HepG2 (cell line): ENCODE results near the gene RPP21. TPM values are rescaled to one million over a fixed set of nuclear protein-coding genes. Genes with fewer than 3 reads are reported as not detected.

Source experiments
- BRF2 ChIP-seq: sonication (generic); formaldehyde crosslinking; IDR thresholded peaks from 2 replicates; pipeline ENCODE4 v1.8.1; 2022; ENCODE audit warnings: mild to moderate bottlenecking, missing genetic modification reagents
- CBX1 ChIP-seq: IDR thresholded peaks from one replicate; pipeline ENCODE4 v1.6.1; 2016; ENCODE audit warnings: antibody characterized with exemption, low read depth
- CENPBD1 ChIP-seq: sonication (generic); formaldehyde crosslinking; IDR thresholded peaks from 2 replicates; pipeline ENCODE4 v1.8.0; 2022; ENCODE audit warnings: missing genetic modification reagents, low read depth, mild to moderate bottlenecking, borderline replicate concordance
- CHD2 ChIP-seq: IDR thresholded peaks from 2 replicates; pipeline ENCODE4 v1.6.1; 2011; ENCODE audit warnings: low read depth, low read length, improper control_type of control experiment
- DNMT1 ChIP-seq: sonication (generic); formaldehyde crosslinking; IDR thresholded peaks from 2 replicates; pipeline ENCODE4 v1.5.1; 2020; ENCODE audit warnings: mild to moderate bottlenecking, missing genetic modification reagents
- GABPB1 ChIP-seq: IDR thresholded peaks from 2 replicates; pipeline ENCODE4 v1.6.1; 2016; ENCODE audit warnings: mild to moderate bottlenecking, missing genetic modification reagents, moderate library complexity, missing compliant biosample characterization
- GTF3A ChIP-seq: sonication (generic); formaldehyde crosslinking; conservative IDR thresholded peaks from 2 replicates; pipeline ENCODE4 v1.4.0; 2020; ENCODE audit warnings: mild to moderate bottlenecking, missing genetic modification reagents
- HMGXB3 ChIP-seq: sonication (generic); formaldehyde crosslinking; IDR thresholded peaks from 2 replicates; pipeline ENCODE4 v1.4.0; 2020; ENCODE audit warnings: missing genetic modification reagents, borderline replicate concordance
- KAT7 ChIP-seq: IDR thresholded peaks from 2 replicates; pipeline ENCODE4 v1.6.1; 2018; ENCODE audit warnings: borderline replicate concordance, missing compliant biosample characterization
- MBNL3 ChIP-seq: fragments of 250-450 bp; sonication (Bioruptor Pico); conservative IDR thresholded peaks from 2 replicates; pipeline ENCODE4 v1.8.0; 2022; ENCODE audit warnings: mild to moderate bottlenecking, inconsistent platforms
- MLLT10 ChIP-seq: sonication (generic); formaldehyde crosslinking; IDR thresholded peaks from 2 replicates; pipeline ENCODE4 v1.4.0; 2020; ENCODE audit warnings: missing genetic modification reagents
- NCOA1 ChIP-seq: sonication (generic); formaldehyde crosslinking; IDR thresholded peaks from 2 replicates; pipeline ENCODE4 v1.9.0; 2021; ENCODE audit warnings: missing genetic modification reagents
- NCOA2 ChIP-seq: sonication (generic); formaldehyde crosslinking; IDR thresholded peaks from 2 replicates; pipeline ENCODE4 v1.8.0; 2022; ENCODE audit warnings: inconsistent platforms
- NFRKB ChIP-seq: fragments of 450-650 bp; IDR thresholded peaks from 2 replicates; pipeline ENCODE4 v1.6.1; 2017
- ZNF12 ChIP-seq: sonication (generic); formaldehyde crosslinking; IDR thresholded peaks from 2 replicates; pipeline ENCODE4 v1.5.0; 2020; ENCODE audit warnings: missing genetic modification reagents
- ZNF121 ChIP-seq: sonication (generic); formaldehyde crosslinking; IDR thresholded peaks from 2 replicates; pipeline ENCODE4 v1.5.0; 2020; ENCODE audit warnings: mild to moderate bottlenecking, missing genetic modification reagents
- ZNF251 ChIP-seq: sonication (generic); formaldehyde crosslinking; IDR thresholded peaks from 2 replicates; pipeline ENCODE4 v1.9.0; 2021; ENCODE audit warnings: mild to moderate bottlenecking, missing genetic modification reagents
- ZNF264 ChIP-seq: sonication (generic); formaldehyde crosslinking; IDR thresholded peaks from 2 replicates; pipeline ENCODE4 v1.4.0; 2020; ENCODE audit warnings: missing genetic modification reagents
- ZNF496 ChIP-seq: sonication (generic); formaldehyde crosslinking; IDR thresholded peaks from 2 replicates; pipeline ENCODE4 v1.8.1; 2023; ENCODE audit warnings: mild to moderate bottlenecking, moderate library complexity, missing genetic modification reagents; ENCODE audit not compliant: insufficient replicate concordance
- ZNF609 ChIP-seq: sonication (generic); formaldehyde crosslinking; IDR thresholded peaks from 2 replicates; pipeline ENCODE4 v1.4.0; 2020; ENCODE audit warnings: mild to moderate bottlenecking, missing genetic modification reagents, borderline replicate concordance
- ZNF678 ChIP-seq: sonication (generic); formaldehyde crosslinking; IDR thresholded peaks from 2 replicates; pipeline ENCODE4 v1.4.0; 2020; ENCODE audit warnings: mild to moderate bottlenecking, missing genetic modification reagents
- polyA plus RNA-seq, 8 experiments: library from polyadenylated mRNA; depleted of rRNA in 3 of 8; stranded (reverse) in 7 of 8; unstranded in 1 of 8; fragments of >200 nt; fragmentation: Illumina TruSeq in 4 of 8; extraction: Trizol in 4 of 8; gene quantifications; 2 replicates each; pipeline versions ENCODE4 v1.2.1 to v1.2.3, GENCODE V29; 2011 to 2016; ENCODE audit warnings: low read depth in 4 of 8, missing spikeins in 1 of 8, mixed read lengths in 1 of 8; ENCODE audit not compliant: insufficient read depth in 1 of 8
- total RNA-seq, 5 experiments: library from RNA; depleted of rRNA; stranded (reverse); fragments of >200 nt; fragmentation: Illumina TruSeq; extraction: Trizol; gene quantifications; 2 replicates each; pipeline ENCODE4 v1.2.3, GENCODE V29; 2016; ENCODE audit warnings: low read depth in 1 of 5

Gene RPP21
- total and polyA plus RNA-seq, 2 of the 13 experiments (the other 11 are each of a cell fraction or from before 2014, with no cell fraction given): 53.1 to 72.3 TPM

- TF ChIP-seq ZNF264 (0 out of 2 replicates have a peak, but pooled peaks have one; percentile 9), CHD2 (no peak), HMGXB3 (CRISPR knock-in tag) (no peak), GABPB1 (peak; percentile 94), ZNF121 (peak; percentile 42; the same call in 1 of the 2 replicates), GTF3A (CRISPR knock-in tag) (peak; percentile 81; the same call in 1 of the 2 replicates), KAT7 (peak; percentile 72; the same call in 1 of the 2 replicates), MLLT10 (no peak), NCOA2 (CRISPR knock-in tag) (no peak; the same call in 1 of the 2 replicates), NCOA1 (CRISPR knock-in tag) (no peak), NFRKB (no peak), ZNF251 (CRISPR knock-in tag) (no peak), DNMT1 (CRISPR knock-in tag) (no peak), ZNF678 (CRISPR knock-in tag) (no peak), MBNL3 (CRISPR knock-in tag) (no peak), ZNF12 (no peak), CBX1 (peak; percentile 18), BRF2 (CRISPR knock-in tag) (no peak), CENPBD1 (CRISPR knock-in tag) (no peak), ZNF609 (CRISPR knock-in tag) (no peak), ZNF496 (CRISPR knock-in tag) (no peak)
These were observed 18.3 kb upstream of the RPP21 start, which contains the start of gene TRIM39 (continued) for GRCh38 chr6:30326526-30327231.
